GM18858 (cell line): Measurements from ENCODE around the gene ERF.
A peak's percentile ranks its signal among the peaks of the same experiment; 100 is the strongest.
"Not testable (repeated sequence)": the region's sequence is repeated elsewhere in the genome, so short reads cannot be mapped to it uniquely, and the experiment has no call there.

Experiments
- ATAC-seq: cut with Tn5 transposase; IDR thresholded peaks from one replicate; pipeline ENCODE4 v1.9.1; 2021; ENCODE audit not compliant: unreplicated experiment

The ERF gene

GRCh38 chr19:42275517-42275916, 20.6 kb upstream of the ERF start:
- ATAC-seq = no peak

- no peak for ATAC-seq
Measured at GRCh38 chr19:42275103-42275502, 20.2 kb upstream of the ERF start.

GRCh38 chr19:42274065-42274682, 19.2 kb upstream of the ERF start:
- no peak for ATAC-seq

- no peak for ATAC-seq
Measured at GRCh38 chr19:42273407-42274064, 18.6 kb upstream of the ERF start.

- no peak for ATAC-seq
Measured at GRCh38 chr19:42272989-42273406, 18.1 kb upstream of the ERF start.

GRCh38 chr19:42272535-42272897, 17.6 kb upstream of the ERF start:
- ATAC-seq = no peak

GRCh38 chr19:42271861-42272534, 17.1 kb upstream of the ERF start:
- no peak for ATAC-seq

GRCh38 chr19:42271045-42271419, 16.1 kb upstream of the ERF start:
- ATAC-seq = no peak

GRCh38 chr19:42270346-42271044, 15.6 kb upstream of the ERF start:
- ATAC-seq = no peak

GRCh38 chr19:42269478-42270345, 14.8 kb upstream of the ERF start:
- ATAC-seq = no peak

GRCh38 chr19:42268704-42269477, 14.0 kb upstream of the ERF start, which contains the start of gene CIC:
TSS of gene CIC (plus strand) at chr19:42269252. CDS start at chr19:42271784, 2,532 bp downstream.
- peak; percentile 67 for ATAC-seq

- peak; percentile 31 for ATAC-seq
Measured at GRCh38 chr19:42268142-42268703, 13.3 kb upstream of the ERF start.

GRCh38 chr19:42267644-42268141, 12.8 kb upstream of the ERF start:
- no peak for ATAC-seq

- ATAC-seq = not testable (repeated sequence)
Measured at GRCh38 chr19:42266928-42267603, 12.1 kb upstream of the ERF start.

- ATAC-seq = not testable (repeated sequence)
Measured at GRCh38 chr19:42266105-42266504, 11.2 kb upstream of the ERF start.

- ATAC-seq = no peak
Measured at GRCh38 chr19:42261763-42262162, 6.8 kb upstream of the ERF start.

- not testable (repeated sequence) for ATAC-seq
Measured at GRCh38 chr19:42257842-42258241, 2.9 kb upstream of the ERF start.

- no peak for ATAC-seq
Measured at GRCh38 chr19:42255766-42256745, 1.1 kb upstream of the ERF start.
